Activated CD8-positive, alpha-beta T cell treated with anti-CD3 and anti-CD28 coated beads, Interleukin-2, amount 10 ng/mL, durations not matched to agents 7 days and 5 days (primary cell): ENCODE data around the gene SMG6. TPM values are rescaled to one million over a fixed set of nuclear protein-coding genes. Genes with fewer than 3 reads are reported as not detected.
A peak's percentile ranks its signal among the peaks of the same experiment; 100 is the strongest.

Source experiments
- ATAC-seq: fragments of 150-1000 bp; cut with Tn5 transposase; one replicate; pipeline ENCODE4 v1.10.0; 2021; ENCODE audit warnings: moderate library complexity
- CTCF ChIA-PET: fragments of 350-600 bp; sonication (Branson Sonifier 250); formaldehyde crosslinking; loops from one replicate; lab custom pipeline; 2021; ENCODE audit warnings: antibody characterized with exemption; lab: Charles Lee
- POLR2A ChIA-PET: fragments of 350-600 bp; sonication (Branson Sonifier 250); formaldehyde crosslinking; loops from one replicate; lab custom pipeline; 2021; ENCODE audit warnings: antibody characterized with exemption; lab: Charles Lee
- DNase-seq: peaks from one replicate; pipeline ENCODE4 v3.0.0-alpha.2; 2020
- H3K27ac Mint-ChIP-seq: one replicate; pipeline ENCODE4 v1.8.0; 2021; ENCODE audit warnings: mild to moderate bottlenecking, mixed read lengths
- H3K27me3 Mint-ChIP-seq: one replicate; pipeline ENCODE4 v1.8.0; 2021; ENCODE audit warnings: low read depth, mixed read lengths
- H3K36me3 Mint-ChIP-seq: one replicate; pipeline ENCODE4 v1.8.0; 2021; ENCODE audit warnings: low read depth, mixed read lengths
- H3K4me1 Mint-ChIP-seq: one replicate; pipeline ENCODE4 v1.8.0; 2021; ENCODE audit warnings: low read depth, mixed read lengths
- H3K4me3 Mint-ChIP-seq: one replicate; pipeline ENCODE4 v1.8.0; 2021; ENCODE audit warnings: mild to moderate bottlenecking, mixed read lengths
- H3K9me3 Mint-ChIP-seq: one replicate; pipeline ENCODE4 v1.8.0; 2022; ENCODE audit warnings: mixed read lengths; ENCODE audit not compliant: insufficient read depth
- total RNA-seq, 2 experiments: library from RNA; stranded (reverse); gene quantifications; one replicate each; pipeline ENCODE4 v1.2.3, GENCODE V29; 2021

Gene SMG6
- total RNA-seq, 2 experiments from 2014 or later: 49.8 to 55.9 TPM

- H3K4me1 Mint-ChIP-seq: peaks cover 61% of the 10 kb centered on the region
- CTCF ChIA-PET: interaction anchor here (0.7 to 10.9 kb wide), 4 partner anchors 20 to 498 kb away, joined by 3 to 89 read pairs (median 36); partner anchors contain the start of gene HIC1
Observed at GRCh38 chr17:2093349-2093748, 210.2 kb downstream of the SMG6 start.

GRCh38 chr17:2092253-2092652 lies 211.3 kb downstream of the SMG6 start:
- DNase-seq (no peak), ATAC-seq (no peak)
- no peak overlapping the region for H3K4me3 Mint-ChIP-seq
- no peaks in the 10 kb centered on the region for H3K27me3 Mint-ChIP-seq
- peaks cover 19% of the 10 kb centered on the region for H3K36me3 Mint-ChIP-seq
- ChIA-PET POLR2A (interaction anchor here (1.3 kb wide), 1 partner anchor 46 kb away, joined by 4 read pairs; no protein-coding TSS in a partner anchor), CTCF (interaction anchor here (0.9 to 10.9 kb wide), 5 partner anchors 22 to 153 kb away, joined by 3 to 89 read pairs (median 47); partner anchors contain the start of gene HIC1)
- no peaks in the 10 kb centered on the region for H3K9me3 Mint-ChIP-seq
- peak overlapping the region; percentile 73 for H3K27ac Mint-ChIP-seq
- H3K4me1 Mint-ChIP-seq: peaks cover 61% of the 10 kb centered on the region

More at GRCh38 chr17:2093349-2093748, 210.2 kb downstream of the SMG6 start:
- Mint-ChIP-seq H3K27ac (peak overlapping the region; percentile 61), H3K27me3 (no peaks in the 10 kb centered on the region), H3K4me3 (no peak overlapping the region), H3K36me3 (peaks cover 22% of the 10 kb centered on the region), H3K9me3 (no peaks in the 10 kb centered on the region)
- DNase-seq (no peak), ATAC-seq (no peak)
- POLR2A ChIA-PET: interaction anchor here (0.7 kb wide), 1 partner anchor 19 kb away, joined by 4 read pairs; no protein-coding TSS in a partner anchor

DNA sequence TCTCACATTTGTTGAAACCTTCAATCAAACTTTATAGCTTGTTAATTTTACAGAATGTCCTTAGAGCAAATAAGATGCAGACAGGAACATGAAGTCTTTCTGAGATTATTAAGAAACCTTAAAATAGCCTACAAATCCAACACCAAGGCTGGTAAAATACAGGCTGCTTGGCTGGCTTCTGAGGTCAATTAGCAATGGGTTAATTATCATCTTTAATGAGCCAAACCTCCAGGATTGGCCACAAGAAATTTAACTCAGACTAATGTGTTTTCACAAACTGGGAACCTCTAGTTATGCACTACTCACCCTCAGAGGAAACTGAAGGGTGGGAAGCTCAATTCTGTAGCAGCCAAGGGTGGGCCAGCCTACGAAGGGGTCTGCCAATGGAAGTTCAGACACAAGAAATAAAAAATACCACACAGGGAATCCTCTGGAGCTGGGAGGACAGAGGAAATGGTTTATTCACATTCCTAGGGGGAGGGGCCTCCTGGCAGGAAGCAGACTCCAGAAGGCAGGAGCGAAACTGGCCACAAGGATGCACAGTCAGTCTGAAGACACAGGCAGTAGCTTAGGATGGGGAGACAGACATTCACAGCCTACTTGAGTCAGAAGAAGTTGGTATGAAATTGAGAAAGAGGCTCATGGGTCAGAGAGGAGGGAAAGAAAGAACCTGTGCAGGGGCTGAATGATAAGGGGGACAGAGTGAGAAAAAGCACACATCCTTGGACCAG lies 212.6 kb downstream of the SMG6 start:
- ATAC-seq (no peak), DNase-seq (no peak)
- H3K27ac Mint-ChIP-seq: peak overlapping the region; percentile 91
- peaks cover 24% of the 10 kb centered on the region for H3K36me3 Mint-ChIP-seq
- peak overlapping the region; percentile 79 for H3K4me3 Mint-ChIP-seq
- no peaks in the 10 kb centered on the region for H3K27me3 Mint-ChIP-seq
- no peaks in the 10 kb centered on the region for H3K9me3 Mint-ChIP-seq
- H3K4me1 Mint-ChIP-seq: peaks cover 73% of the 10 kb centered on the region
- CTCF ChIA-PET: interaction anchor here (0.8 to 10.9 kb wide), 14 partner anchors 9 to 262 kb away, joined by 3 to 89 read pairs (median 4); partner anchors contain the start of gene HIC1
- POLR2A ChIA-PET: interaction anchor here (0.5 to 3.2 kb wide), 11 partner anchors 10 to 160 kb away, joined by 3 to 13 read pairs (median 4); no protein-coding TSS in a partner anchor

DNA sequence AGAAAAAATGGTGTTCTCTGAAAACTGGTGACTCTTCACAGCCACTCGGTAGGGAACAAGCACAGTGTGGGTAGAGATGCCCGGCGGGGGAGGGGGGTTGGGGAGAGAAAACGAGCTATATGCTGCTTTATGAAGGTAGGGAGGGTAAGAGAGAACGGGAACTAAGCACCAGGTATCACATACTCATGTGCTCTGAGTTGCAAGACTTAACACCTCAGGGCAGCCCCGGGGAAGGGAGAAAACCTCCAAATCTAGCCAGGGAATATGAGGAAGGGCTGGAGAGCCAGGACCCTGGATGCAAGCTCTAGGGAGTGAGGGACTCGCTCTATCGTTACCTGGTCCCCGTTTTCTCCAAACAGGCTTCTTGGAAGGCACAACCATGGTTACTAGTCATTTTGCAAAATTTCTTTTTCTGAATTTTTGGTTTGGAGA lies 213.4 kb downstream of the SMG6 start:
- CTCF ChIA-PET: interaction anchor here (0.6 to 10.9 kb wide), 17 partner anchors 9 to 263 kb away, joined by 3 to 89 read pairs (median 3); partner anchors contain the start of gene HIC1
- ATAC-seq (peak; percentile 1), DNase-seq (no peak)
- Mint-ChIP-seq H3K36me3 (peaks cover 24% of the 10 kb centered on the region), H3K4me1 (peaks cover 81% of the 10 kb centered on the region), H3K27me3 (no peaks in the 10 kb centered on the region), H3K9me3 (no peaks in the 10 kb centered on the region), H3K4me3 (peak overlapping the region; percentile 79), H3K27ac (peak overlapping the region; percentile 91)
- POLR2A ChIA-PET: interaction anchor here (0.7 to 3.2 kb wide), 9 partner anchors 8 to 154 kb away, joined by 3 to 13 read pairs (median 4); no protein-coding TSS in a partner anchor

GRCh38 chr17:2089021-2089422 lies 214.6 kb downstream of the SMG6 start:
- Mint-ChIP-seq H3K4me3 (peak overlapping the region; percentile 79), H3K36me3 (peaks cover 32% of the 10 kb centered on the region), H3K9me3 (no peaks in the 10 kb centered on the region), H3K27ac (peak overlapping the region; percentile 91), H3K4me1 (peaks cover 89% of the 10 kb centered on the region), H3K27me3 (no peaks in the 10 kb centered on the region)
- ATAC-seq: peak; percentile 38
- POLR2A ChIA-PET: interaction anchor here (0.6 to 3.2 kb wide), 15 partner anchors 8 to 178 kb away, joined by 3 to 13 read pairs (median 4); no protein-coding TSS in a partner anchor
- CTCF ChIA-PET: interaction anchor here (0.7 to 10.9 kb wide), 17 partner anchors 12 to 196 kb away, joined by 3 to 89 read pairs (median 3); partner anchors contain the start of gene HIC1
- no peak for DNase-seq

- H3K4me3 Mint-ChIP-seq: peak overlapping the region; percentile 46
- peak overlapping the region; percentile 80 for H3K27ac Mint-ChIP-seq
- ChIA-PET POLR2A (interaction anchor here (0.6 to 2.8 kb wide), 5 partner anchors 22 to 132 kb away, joined by 3 to 8 read pairs (median 3); no protein-coding TSS in a partner anchor), CTCF (interaction anchor here (1.1 to 10.9 kb wide), 7 partner anchors 13 to 157 kb away, joined by 3 to 89 read pairs (median 6); partner anchors contain the start of gene HIC1)
- peaks cover 38% of the 10 kb centered on the region for H3K36me3 Mint-ChIP-seq
- DNase-seq (peak; percentile 78), ATAC-seq (peak; percentile 47)
- no peaks in the 10 kb centered on the region for H3K27me3 Mint-ChIP-seq
- peaks cover 93% of the 10 kb centered on the region for H3K4me1 Mint-ChIP-seq
- H3K9me3 Mint-ChIP-seq: no peaks in the 10 kb centered on the region
Observed at GRCh38 chr17:2087597-2088211, 215.9 kb downstream of the SMG6 start.

DNA sequence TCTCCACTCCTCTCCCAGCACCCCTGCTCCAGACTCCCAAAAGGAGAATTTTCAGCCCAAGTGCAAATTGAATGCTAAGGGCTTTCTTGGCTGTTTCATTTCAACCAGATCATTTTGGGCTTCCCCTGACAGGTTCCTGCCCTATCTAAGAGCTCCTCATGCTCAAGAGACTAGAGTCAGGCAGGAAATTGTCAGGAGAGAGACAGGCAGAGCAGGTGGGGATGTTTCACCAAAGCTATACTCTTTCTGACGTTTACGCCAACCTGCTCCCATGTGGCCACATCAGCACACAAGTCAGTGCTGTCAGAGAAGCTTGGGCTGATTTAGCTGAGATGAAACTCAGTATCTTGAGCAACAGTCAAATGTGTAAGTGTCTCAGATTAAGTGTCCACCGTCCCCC lies 217.3 kb downstream of the SMG6 start:
- ChIA-PET POLR2A (interaction anchor here (1.0 to 1.4 kb wide), 4 partner anchors 10 to 186 kb away, joined by 3 to 4 read pairs (median 3); no protein-coding TSS in a partner anchor), CTCF (interaction anchor here (0.7 to 10.9 kb wide), 6 partner anchors 12 to 178 kb away, joined by 3 to 89 read pairs (median 26); partner anchors contain the start of gene HIC1)
- Mint-ChIP-seq H3K4me1 (peaks cover 96% of the 10 kb centered on the region), H3K4me3 (no peak overlapping the region), H3K36me3 (peaks cover 44% of the 10 kb centered on the region), H3K27me3 (no peaks in the 10 kb centered on the region), H3K27ac (peak overlapping the region; percentile 36), H3K9me3 (no peaks in the 10 kb centered on the region)
- DNase-seq (no peak), ATAC-seq (no peak)

GRCh38 chr17:2085648-2085949 lies 218.0 kb downstream of the SMG6 start:
- Mint-ChIP-seq H3K4me1 (peaks cover 94% of the 10 kb centered on the region), H3K27me3 (no peaks in the 10 kb centered on the region), H3K4me3 (no peak overlapping the region), H3K36me3 (peaks cover 50% of the 10 kb centered on the region), H3K9me3 (no peaks in the 10 kb centered on the region), H3K27ac (peak overlapping the region; percentile 48)
- ChIA-PET CTCF (interaction anchor here (1.3 to 10.9 kb wide), 4 partner anchors 11 to 160 kb away, joined by 4 to 89 read pairs (median 58); partner anchors contain the start of gene HIC1), POLR2A (interaction anchor here (1.2 kb wide), 1 partner anchor 10 kb away, joined by 4 read pairs; no protein-coding TSS in a partner anchor)
- DNase-seq: no peak
- ATAC-seq: no peak

DNA sequence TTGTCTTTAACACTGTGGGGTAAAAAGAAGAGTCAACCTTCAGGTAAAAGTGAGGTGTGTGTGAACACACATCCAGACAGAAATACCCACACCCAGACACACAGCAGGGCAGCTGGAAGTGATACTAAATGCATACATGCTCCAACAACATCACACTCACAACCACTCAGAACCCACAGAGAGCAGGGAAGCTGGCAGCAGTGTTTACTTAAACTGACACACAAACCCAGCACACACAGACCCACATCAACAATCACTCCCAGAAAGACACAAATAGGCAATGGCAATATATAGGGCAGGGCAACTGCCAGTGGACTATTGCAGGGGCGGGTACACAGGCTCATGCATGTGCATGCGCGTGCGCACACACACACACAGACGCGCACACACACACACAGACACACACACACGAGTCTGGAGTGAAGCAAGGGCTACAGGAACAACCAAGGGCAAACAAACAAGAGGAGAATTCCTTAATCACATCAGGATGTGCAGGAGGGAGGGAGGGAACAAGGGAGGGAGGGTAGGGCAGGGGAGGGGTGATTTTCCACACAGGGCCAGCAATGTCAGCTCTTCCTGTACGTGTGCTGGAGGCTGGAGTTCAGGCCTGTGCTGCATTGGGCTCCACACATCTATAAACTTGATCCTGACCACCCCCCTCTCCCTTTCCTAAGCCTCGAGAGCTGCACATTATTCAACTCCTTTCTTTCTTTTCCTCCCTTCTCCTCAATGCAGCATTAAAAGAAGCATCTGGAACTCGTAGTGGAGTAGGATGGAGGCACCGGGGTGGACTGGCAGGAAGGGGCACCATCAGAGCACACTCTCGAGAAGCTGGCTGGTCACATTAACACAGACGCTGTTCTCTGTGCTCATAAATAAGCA lies 218.6 kb downstream of the SMG6 start:
- no peak overlapping the region for H3K27ac Mint-ChIP-seq

DNA sequence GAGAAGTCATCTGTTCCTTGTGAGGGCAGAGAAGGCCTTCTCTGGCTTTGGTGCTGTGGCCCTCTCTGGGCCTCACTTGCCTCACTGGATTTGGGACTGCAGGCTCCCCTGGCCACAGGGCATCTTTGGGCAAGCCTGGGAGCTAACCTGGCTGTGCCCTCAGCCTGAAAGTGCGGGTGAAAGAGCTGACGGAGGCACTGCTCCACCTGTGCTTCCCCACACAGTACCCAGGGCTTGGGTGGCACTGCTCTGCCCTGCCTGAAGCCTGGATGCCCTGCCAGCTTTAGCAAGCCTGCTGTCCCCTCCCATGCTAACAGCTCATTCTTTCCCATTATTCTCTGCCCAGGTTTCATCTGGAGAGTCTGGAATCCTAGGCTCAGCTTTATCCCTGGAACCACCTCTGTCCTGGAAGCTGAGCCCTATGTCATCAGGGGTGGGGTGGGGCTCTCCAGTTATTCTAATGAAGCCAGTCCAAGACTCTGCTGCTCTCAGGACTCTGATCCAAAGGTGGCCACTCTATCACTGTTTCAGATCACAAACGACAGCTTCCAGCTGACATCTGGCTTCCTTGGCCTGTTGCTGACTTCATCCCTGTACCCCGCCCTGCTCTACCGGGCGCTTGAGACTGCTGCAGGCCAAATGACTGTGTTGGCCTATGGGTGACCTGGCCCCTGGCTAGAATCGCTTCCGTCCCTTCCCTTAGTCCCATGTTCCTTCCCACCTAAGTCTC lies 219.4 kb downstream of the SMG6 start:
- no peaks in the 10 kb centered on the region for H3K27me3 Mint-ChIP-seq
- no peak for ATAC-seq
- no peak overlapping the region for H3K4me3 Mint-ChIP-seq
- DNase-seq: no peak
- H3K9me3 Mint-ChIP-seq: no peaks in the 10 kb centered on the region
- peak overlapping the region; percentile 41 for H3K27ac Mint-ChIP-seq
- POLR2A ChIA-PET: interaction anchor here (1.5 to 1.6 kb wide), 2 partner anchors 9 to 12 kb away, joined by 4 to 6 read pairs; no protein-coding TSS in a partner anchor
- CTCF ChIA-PET: interaction anchor here (0.9 to 1.2 kb wide), 4 partner anchors 12 to 161 kb away, joined by 3 to 5 read pairs (median 4); no protein-coding TSS in a partner anchor
- H3K4me1 Mint-ChIP-seq: peaks cover 81% of the 10 kb centered on the region
- peaks cover 59% of the 10 kb centered on the region for H3K36me3 Mint-ChIP-seq

More for the DNA sequence above, 218.6 kb downstream of the SMG6 start:
- Mint-ChIP-seq H3K4me1 (peaks cover 89% of the 10 kb centered on the region), H3K9me3 (no peaks in the 10 kb centered on the region), H3K4me3 (no peak overlapping the region), H3K27me3 (no peaks in the 10 kb centered on the region), H3K36me3 (peaks cover 53% of the 10 kb centered on the region)
- no peak for DNase-seq
- ChIA-PET POLR2A (interaction anchor here (1.2 kb wide), 1 partner anchor 9 kb away, joined by 4 read pairs; no protein-coding TSS in a partner anchor), CTCF (interaction anchor here (1.0 to 8.3 kb wide), 4 partner anchors 10 to 160 kb away, joined by 3 to 68 read pairs (median 26); no protein-coding TSS in a partner anchor)
- ATAC-seq: no peak
